GM18498 (cell line): ENCODE measurements around the gene TRPV3.
A peak's percentile ranks its signal among the peaks of the same experiment; 100 is the strongest.
"Not testable (repeated sequence)": the region's sequence is repeated elsewhere in the genome, so short reads cannot be mapped to it uniquely, and the experiment has no call there.

Source experiments
- ATAC-seq: cut with Tn5 transposase; IDR thresholded peaks from one replicate; pipeline ENCODE4 v1.9.1; 2021; ENCODE audit warnings: mild to moderate bottlenecking, moderate library complexity; ENCODE audit not compliant: unreplicated experiment

Gene TRPV3

DNA sequence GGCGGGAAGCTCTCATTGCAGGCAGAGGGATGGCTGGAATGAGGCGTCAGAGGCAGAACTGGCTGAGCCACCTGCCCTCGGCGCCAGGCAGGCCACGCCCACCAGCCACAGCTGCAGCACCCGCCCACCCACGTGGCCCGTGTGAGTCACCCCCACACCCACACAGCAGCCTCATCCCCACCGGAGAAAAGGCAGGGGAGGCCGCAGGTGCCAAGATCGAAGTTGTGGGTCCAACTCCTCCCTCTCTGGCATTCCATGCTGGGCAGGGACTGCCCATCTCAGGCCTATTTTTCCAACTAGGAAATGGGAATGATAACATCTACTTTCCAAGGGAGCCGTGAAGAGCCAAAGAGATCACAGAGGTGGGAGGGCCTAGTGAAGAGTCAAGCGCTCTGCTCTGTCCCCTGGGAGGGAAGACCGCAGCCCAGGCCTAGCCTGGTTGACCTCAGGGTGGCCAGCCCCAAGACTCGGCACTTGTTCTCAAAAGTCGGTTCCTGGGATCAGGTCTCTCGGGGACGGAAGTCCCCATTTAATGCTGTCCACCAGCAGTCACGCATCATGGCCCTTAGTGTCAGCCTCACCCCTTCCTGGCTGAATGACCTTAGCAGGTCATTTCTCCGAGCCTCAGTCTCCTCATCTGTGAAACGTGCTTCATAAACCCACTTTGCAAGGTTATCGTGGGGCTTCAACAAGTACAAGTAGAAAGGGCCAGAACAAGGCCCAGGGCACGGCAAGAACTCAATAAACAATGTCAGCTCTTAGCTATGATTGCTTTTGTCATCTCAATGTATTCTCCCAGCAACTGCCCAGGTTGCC lies at the start of gene TRPV3:
TSS of gene TRPV3 (minus strand) at position 45 of the 816 bp plus-strand sequence. CDS start 2,962 bp downstream, outside the sequence.
- peak; percentile 42 for ATAC-seq

DNA sequence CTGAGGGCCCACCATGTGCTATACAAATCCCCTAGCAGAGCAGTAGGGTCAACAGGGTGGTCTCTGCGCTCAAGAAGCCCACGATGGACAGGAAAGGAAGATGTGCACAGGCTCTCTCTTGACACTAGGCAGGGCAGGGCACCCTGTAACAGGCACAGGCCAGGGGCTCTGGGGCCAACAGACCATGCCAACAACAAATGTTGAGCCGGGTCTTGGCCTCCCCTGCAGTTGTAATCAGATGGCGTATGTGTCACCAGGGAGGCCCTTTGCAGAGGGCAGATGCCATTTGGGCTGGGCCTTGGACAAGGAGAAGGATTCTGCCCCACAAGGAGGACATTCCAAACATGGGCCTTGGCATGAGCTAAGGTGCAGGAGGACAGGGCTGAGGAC lies 46.3 kb upstream of the TRPV3 start:
- no peak for ATAC-seq

DNA sequence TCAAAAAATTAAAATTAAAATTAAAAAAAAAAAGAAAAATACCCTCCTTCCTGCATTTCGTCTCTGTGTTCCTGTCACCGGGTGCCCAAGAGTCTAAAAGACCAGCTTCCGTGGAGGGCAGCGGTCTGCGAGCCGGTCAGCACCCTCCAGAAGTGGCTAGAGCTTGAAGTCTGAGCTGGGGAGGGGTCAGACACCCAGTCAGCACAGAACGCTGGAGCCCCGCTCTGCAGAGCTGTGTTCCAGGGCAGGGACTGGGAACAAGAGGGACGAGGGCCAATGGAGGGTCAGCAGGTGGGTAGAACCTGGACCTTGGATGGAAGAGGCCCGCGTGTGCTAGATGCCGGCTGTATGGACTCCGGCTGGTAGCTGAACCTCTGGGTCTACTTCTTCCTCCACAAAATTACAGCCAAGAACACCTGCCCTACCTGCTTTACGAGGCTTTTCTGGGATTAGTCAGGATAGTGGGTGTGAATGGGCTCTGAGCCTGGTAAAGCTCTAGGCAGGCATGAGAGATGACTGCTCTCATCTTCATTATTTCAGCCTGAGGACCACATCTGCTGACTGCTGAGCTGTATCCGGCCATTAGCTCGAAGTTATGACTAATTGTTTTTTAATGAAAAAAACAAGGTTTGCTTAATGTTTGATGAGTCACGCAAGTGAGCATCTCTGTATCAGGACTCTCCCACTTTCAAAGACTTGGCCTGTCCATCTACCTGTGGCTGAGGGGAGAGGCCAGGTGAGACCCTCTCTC lies 45.7 kb upstream of the TRPV3 start:
- ATAC-seq = no peak

- ATAC-seq = no peak
These were observed 44.9 kb upstream of the TRPV3 start for GRCh38 chr17:3602499-3602898.

DNA sequence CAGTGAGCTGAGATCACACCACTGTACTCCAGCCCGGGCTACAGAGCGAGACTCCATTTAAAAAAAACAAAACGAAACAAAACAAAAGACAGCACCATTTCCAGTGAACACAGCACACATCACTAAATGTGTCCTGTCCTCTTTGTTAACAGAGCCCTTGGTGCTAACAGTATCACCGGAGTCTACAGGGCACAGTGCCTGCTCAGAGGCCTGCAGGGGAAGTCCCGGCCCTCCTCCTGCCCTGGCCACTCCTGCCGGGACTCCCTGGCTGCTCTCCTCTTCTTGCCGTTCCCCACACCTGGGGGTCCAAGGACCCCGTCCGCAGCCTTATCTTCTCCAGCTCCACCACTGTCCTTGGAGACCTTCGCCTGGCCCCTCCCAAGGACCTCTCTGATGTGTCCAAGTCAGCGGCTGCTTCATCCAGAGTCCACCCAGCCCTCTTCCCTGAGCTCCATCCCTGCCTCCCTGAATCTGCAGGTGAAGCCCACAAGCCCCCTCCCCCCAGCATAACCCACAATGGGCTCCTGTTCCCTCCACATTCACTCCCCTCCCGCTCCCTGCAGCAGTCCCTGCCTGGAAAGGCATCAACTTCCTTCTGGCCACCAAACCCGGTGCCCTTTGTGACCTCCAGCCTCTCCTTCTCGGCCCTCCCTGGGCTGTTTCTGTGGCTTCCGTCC lies 43.1 kb upstream of the TRPV3 start:
- no peak for ATAC-seq

- no peak for ATAC-seq
These were observed 40.5 kb upstream of the TRPV3 start for GRCh38 chr17:3598078-3598477.

- no peak for ATAC-seq
These were observed 39.3 kb upstream of the TRPV3 start for GRCh38 chr17:3596804-3597464.

DNA sequence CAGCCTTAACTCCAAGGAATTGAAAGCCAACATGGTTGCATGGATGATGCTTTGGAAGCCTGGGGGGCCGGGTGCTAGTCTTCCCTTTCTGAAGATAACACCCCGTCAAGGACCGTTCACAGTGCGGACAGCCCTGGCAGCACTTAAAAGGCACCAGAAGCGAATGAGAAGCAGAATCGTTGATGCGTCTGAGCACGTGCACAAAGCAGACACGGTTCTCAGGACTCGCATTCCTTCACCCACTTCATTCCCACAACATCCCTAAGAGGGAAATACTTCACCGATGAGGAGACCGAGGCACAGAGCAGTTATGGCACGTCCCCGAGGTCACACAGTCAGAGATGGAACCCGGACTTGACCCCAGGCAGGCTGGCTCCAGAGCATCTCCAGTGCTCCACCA lies 37.4 kb upstream of the TRPV3 start:
- no peak for ATAC-seq

DNA sequence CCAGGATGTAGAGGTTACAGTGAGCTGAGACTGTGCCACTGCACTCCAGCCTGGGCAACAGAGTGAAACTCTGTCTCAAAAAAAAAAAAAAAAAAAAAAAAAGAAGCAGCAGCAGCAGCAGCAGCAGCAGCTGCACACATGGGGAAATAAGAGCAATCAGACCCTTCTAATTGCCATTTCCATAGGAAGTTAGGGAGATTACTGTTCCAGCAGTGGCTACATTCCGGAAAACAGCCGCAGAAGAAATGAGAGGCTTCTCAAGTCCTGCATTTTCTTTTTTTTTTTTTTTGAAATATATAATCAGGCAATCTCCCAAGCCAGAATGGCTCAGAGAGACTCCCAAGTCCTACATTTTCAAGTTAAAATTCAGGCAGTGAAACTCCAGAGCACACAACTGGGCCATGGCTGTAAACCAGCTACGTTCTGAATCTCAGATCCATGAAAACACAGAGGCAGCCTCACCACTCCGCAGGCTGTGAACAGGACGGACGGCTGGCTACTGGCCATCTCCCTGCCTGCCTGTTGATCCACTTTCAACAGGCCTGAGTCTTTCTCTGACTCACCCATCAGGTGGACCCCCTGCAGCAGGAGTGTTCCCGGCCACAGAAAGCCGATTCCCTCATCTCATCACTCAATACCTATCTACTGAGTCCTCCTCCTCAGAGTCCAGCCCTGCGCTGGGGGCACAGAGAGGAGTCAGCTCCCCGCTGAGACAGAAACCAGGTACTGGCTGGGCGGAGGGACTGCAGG lies 36.6 kb upstream of the TRPV3 start:
- ATAC-seq = no peak

DNA sequence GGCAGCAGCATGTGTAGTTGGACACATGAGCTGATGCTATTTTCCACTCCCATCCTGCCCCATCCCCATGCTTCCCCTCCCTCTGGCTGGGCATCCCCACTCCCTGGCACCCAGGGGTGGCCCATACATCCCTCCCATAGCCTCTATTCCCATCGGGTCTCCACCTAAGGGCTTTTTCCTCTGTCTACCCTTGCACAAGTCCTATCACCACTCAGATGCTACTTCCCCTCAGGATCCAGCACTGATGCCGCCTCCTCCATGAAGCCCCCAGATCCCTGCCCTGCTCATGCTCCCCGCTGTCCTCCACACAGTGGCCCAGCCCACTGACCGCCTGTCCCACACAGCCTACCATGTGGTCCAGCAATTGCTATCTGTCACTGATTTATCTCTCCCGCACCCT lies 35.8 kb upstream of the TRPV3 start:
- ATAC-seq = no peak

GRCh38 chr17:3592216-3592860 lies 34.7 kb upstream of the TRPV3 start:
- ATAC-seq = no peak

DNA sequence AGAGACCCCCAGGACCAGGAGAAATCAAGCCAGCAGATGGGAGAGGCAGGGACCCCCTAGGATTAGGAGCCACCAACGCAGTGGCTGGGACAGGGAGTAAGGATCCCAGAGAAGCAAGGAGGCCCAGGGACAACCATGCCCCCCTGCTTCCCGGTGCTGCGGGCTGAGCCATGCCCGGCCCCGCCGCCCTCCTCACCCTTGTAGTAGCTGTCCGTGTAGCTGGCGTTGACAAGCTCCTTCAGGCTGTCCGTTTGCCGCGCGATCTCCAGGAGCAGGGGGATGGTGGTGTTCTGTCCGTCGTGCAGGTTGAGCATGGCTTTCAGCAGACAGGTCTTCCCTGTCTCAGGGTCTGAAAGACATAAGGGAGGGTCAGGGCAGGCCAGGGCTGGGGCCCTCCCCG lies 33.2 kb upstream of the TRPV3 start:
- ATAC-seq = no peak

DNA sequence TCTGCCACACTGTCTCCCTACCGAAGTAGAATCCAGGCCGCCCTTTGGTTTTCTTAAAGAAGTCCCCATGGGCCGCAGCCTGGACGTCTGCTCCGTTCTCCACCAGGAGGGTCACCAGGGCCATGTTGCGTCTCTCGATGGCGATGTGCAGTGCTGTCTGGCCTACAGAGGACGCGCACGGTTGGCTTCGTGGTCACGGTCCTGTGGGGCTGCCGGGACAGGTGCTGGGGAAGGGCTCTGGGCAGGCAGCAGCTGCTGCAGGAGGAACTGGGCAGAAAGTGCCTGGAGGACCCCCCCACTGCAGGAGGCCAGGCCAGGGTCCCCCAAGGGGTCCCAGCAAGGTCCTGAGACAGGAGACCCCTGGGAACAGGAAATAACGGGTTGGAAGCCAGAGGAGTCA lies 32.6 kb upstream of the TRPV3 start:
- no peak for ATAC-seq

DNA sequence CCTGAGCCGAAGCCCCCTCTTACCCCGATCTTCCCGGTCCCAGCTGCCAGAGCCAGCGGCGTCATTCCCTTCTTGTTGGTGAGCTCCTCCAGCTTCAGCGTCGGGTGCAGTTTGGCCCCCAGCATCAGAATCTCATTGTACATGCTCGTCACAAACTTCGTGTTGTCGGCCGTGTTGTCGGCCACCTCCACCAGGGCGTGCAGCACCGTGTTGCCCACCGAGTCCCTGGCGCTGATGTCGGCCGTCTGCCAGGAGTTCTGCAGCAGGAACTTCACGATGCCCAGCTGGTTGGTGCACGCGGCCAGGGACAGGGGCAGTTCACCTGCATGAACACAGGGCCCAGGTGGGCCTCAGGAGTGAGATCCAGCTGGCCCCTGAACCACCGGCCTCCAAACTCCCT lies 32.2 kb upstream of the TRPV3 start:
- no peak for ATAC-seq

- ATAC-seq = no peak
These were observed 28.2 kb upstream of the TRPV3 start for GRCh38 chr17:3585826-3586225.

DNA sequence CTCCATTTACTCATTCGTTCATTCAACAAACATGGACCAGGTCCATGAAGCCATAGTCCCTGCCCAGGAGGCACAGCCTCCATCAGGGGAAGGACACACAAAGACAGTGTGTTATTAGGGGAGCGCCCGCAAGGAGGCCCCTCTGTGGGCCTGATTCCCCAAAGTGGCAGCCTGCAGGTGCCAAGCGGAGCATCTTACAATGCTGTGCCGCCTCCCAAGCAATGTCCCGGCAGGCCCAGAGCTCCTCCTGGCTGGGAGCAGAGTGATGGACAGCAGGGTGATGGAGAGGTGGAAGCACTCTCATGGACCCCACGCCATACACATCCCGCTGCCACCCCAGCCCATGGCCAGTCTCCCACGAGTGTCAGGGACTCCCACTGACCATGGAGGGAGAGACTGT lies 25.8 kb upstream of the TRPV3 start:
- ATAC-seq = no peak

DNA sequence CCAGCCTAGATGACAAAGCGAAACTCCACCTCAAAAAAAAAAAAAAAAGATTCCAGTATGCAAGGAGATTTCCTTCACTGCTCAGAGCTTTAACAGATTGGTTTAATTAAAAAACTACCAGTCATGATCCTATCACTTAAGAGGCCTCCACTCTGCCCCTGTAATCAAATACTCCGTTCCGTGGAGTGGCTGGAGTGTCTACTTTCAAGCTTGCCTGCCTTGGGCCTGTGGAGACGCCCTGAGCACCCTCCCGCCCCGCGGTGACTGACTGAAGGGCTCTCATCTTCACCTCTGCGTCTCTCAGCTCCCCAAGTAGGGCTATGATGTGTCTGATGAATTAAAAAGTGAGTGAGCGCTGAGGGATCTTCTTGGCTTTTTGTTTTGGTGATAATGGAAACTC lies 25.3 kb upstream of the TRPV3 start:
- ATAC-seq = no peak

- not testable (repeated sequence) for ATAC-seq
These were observed 21.1 kb upstream of the TRPV3 start for GRCh38 chr17:3578667-3579066.

DNA sequence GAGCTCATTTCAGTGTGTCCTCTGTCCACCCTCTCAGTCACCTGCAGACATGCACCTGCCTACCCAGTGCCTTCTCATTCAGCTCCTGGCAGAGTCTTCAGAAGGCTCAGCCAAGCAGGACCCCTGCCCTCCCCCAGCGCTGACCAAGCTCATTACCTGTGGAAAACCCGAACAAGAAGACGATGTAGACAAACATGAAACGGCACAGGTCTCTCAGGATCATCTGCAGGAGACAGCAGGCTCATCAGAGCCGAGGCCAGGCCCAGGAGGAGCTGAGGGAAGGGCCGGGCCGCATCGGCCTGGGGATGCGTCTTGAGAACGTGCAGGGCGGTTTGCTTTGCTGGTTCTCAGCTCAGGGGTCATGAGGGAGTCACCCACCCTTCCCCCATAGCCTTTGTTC lies 19.4 kb upstream of the TRPV3 start:
- no peak for ATAC-seq

DNA sequence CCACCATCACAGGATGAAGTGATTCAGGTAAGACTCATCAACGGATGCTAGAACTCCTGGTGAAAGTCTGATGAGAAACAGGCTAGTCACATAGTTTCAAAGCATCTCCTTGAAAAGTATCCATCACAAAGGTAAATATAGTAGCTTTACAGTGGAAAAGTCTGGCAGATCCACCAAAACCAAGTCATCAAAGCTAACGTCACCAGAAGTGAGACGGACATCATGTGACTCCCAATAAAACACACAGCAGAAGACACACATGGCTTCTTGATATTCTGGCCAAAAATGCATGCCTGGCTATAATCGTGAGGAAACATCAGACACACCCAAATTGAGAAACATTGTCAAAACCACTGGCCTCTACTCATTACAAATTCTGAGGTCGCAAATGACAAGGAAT lies 17.9 kb upstream of the TRPV3 start:
- no peak for ATAC-seq
